OCI-LY3 (cell line): ENCODE results near the gene CARTPT.

Source experiments
- CTCF ChIP-seq: fragments of 200-600, 300-600 bp; sonication (generic); IDR thresholded peaks from 2 replicates; pipeline ENCODE4 v1.5.1; 2014; ENCODE audit warnings: antibody characterized with exemption, low read length, low read depth
- EZH2phosphoT487 ChIP-seq: fragments of 200-600 bp; shearing (Covaris generic); IDR thresholded peaks from 2 replicates; pipeline ENCODE4 v1.6.1; 2018; ENCODE audit warnings: antibody characterized with exemption, mixed run types, low read depth

DNA sequence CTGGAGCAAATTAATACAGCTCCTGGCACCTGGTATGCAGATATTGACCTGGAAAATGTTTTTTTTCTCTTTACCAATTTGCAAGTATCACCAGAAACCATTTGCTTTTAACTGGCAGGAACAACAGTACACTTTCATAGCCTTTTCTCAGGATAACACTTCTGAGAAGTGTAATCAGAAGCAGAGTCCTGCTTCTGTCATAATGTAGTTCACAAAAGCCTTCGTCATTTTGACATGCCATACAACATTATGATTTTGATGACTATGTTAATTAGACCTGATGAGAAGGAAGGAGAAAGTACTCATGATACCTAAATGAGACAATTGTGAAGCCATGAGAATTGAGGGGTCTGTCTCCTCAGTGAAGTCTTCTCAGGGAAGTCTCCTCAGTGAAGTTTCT, 41.1 kb upstream of the CARTPT start:
- no peak for TF ChIP-seq CTCF
- TF ChIP-seq EZH2phosphoT487: no peak
